ENCODE measurements around the gene SYNJ2.

The SYNJ2 gene

DNA sequence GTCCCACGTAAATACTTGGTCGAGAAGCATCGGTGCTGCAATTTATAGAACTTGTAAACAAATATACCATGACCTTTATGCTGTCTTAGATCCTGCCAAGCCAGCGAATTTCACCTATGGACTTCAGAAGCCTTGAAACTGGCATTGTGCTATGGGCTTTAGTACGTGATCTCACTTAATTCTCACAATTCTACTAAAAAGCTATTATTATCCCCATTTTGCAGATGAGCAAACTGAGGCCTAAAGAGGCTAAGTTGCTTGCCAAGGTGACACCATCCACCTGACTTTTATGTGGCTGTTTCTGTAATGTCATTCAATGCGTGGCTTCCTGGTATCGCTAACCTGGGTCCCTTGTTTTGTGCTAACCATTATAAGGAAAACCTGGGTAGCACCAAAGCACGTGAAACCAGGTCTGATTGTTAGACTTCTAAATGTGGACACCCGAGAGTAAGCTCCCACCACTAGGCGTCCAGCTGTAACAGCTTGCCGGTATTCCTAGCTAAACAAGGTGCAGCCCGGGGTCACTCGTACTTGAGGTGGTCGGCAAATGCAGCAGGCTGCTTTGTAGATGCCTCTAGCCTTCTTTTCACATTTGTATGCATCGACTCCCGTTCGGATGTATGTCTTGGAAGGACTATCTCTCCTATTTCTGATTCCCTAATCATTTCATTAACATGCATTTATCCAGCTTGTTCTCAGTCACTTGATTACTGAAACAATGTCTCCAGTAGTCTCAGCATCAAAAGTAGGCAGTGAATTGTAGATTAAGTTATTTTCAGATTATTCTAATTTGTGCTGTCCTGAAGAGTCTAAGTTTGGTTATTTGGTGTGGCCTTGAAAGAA, 1.1 kb downstream of the SYNJ2 start:
- no peak for DNase-seq

- DNase-seq = no peak
These were observed 1.9 kb downstream of the SYNJ2 start for GRCh38 chr6:157983406-157984119.

DNA sequence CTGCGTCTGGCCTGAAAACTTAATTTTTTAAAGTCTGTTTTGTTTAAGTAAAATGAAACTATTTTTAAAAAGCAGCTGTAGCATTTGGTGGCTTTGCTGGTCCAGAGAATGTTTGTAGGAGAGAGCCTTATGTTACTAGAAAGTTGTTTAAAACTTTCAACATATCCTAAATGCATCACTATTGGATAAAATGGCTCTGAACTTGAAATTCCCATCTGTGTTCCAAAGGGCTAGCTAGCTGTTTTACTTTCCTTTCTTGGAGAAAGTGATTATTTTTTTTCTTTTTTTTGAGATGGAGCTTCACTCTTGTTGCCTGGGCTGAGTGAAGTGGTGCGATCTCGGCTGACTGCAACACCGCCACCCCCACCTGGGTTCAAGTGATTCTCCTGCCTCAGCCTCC, 2.5 kb downstream of the SYNJ2 start:
- no peak for DNase-seq

DNA sequence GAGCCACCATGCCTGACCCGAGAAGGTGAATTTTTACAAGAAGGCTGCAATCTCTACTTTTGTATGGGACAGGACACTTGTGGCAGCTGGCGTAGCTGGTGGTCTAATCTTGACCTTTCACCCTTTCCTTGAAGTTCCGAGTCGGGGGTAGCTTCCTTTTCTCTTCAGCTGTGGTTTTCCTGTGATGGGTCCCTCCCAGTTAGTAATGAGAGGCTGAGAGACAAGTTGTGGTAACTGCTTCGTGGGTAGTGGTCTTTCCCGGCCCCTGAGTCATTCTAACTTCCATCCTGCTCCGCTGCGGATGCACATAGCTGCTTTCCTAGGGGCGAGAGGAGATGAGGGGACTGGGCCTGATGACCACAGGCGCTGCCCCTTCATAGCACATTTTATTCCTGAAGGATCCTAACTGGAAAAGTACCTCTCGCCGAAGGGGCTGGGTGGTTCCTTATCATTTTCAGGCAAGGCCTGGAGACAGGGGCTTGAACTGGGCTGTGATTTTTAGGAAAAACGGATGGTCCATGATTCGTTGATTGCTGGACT, 3.1 kb downstream of the SYNJ2 start:
- DNase-seq = no peak

DNA sequence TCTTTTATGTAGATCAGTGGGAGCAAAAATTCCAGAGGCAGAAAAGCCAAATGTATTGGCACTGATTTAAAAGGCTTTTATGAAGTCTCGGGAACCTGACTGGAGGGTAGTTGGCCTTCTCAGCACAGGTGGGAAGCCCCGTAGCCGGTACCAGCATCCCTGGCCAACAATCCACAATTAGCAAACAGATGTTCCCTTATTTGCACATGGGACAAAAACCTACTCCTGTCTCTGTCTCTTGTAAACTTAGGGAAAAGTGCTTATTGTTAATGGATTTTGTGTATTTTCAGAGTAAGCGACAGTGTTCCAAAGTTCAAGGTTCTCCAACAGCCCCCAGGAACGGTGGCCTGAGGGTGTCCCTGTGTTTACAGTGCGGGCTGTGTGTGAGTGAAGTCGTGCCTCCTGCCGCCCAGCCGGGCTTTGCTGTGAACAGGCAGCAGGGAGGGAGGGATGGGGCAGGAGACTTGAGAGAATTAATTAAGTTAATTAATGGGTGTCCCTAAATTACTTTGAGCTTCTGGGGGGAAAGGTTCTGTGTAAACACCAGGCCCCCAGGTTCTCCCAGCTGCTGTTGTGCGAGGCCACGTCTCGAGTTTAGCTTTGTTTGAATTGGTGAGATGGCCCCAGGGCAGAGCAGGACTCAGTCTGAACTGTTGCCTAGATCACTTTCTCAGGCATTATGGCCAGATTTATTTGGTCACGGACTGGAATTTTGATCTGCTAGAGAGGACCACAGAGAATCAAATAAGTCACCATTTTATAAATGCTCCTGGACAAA, 3.9 kb downstream of the SYNJ2 start:
- DNase-seq = no peak

- no peak for DNase-seq
These were observed 6.4 kb downstream of the SYNJ2 start for GRCh38 chr6:157987788-157988699.

DNA sequence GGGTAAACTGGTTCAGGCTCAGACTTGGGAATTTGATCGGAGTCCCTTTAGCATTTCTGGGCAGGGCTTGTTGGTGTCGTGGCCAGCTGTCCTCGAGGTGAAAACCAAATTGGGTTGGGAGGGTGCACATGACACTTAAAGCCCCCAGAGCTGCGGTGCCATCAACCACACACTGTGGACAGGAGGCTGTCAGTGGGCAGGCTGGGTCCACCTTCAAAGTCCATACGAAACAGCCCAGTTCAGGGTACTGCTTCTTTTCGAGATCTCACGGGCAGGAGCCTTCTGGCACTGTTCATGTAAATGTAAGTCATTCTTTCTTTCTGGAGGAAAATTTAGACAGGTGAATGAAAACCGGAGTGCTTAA, 7.0 kb downstream of the SYNJ2 start:
- no peak for DNase-seq

DNA sequence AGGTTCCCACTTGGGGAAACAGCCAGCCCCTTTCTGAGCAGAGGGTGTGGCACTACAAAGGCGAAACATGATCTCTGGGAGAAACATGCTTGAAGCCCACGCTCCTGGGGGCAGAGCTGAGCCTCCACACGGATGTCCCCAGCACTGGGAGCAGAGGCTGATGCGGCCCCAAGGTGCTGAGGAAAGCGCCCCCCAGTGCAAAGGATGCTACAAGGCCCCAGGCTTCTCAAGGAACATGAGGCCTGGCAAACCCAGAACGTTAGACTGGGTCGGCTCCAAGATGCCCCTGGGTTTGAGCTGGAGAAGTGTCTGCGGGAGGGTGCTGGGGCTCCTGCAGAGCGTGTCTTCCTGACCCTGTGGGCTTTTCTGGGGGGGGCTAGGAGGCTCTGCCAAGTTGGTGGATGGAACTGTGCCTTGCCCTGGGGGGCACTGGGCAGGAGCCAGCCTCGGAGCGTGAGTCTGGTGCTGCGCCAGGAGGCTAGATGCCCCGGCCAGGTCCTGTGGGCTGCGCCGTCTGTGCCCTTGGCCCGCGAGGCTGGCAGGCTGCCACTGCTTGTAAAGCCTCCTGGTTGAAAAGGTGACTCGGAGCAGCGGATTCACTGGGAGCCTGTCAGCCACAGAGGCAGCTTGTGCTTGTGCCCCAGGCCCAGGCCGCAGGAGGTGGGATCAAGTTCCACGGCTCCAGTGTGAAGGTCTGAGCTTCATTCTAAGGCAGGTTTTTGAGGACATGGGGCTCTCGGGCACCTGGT, 8.1 kb downstream of the SYNJ2 start:
- DNase-seq = peak; percentile 51

- peak; percentile 50 for DNase-seq
These were observed 8.8 kb downstream of the SYNJ2 start for GRCh38 chr6:157990321-157991066.

DNA sequence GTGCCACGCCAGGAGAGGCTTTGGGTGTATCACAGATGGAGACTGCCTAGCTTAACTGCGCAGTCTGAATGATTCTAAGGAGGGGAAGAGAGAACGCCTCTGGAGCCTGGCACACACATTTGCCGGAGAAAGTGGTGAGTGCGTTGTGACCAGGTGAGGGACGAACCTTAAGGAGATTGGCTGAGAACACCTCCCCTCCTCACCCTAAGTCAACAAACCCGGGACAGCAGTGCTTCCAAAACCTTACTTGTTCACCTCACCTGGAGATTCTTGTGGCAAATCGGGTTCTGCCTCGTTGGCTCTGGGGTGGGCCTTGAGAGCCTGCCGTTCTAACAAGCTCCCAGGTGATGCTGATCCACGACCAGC, 9.4 kb downstream of the SYNJ2 start:
- no peak for DNase-seq

DNA sequence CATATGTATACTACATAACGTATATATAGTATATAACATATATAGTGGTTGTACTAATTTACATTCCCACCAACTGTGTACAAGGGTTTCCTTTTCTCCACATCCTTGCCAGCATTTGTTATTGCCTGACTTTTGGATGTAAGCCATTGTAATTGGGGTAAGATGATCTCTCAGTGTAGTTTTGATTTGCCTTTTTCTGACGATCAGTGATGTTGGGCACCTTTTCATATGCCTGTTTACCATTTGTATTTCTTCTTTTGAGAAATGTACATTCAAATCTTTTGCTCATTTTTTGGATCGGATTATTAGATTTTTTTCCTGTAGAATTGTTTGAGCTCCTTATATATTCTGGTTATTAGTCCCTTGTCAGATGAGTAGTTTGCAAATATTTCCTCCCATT, 11.4 kb downstream of the SYNJ2 start:
- no peak for DNase-seq

DNA sequence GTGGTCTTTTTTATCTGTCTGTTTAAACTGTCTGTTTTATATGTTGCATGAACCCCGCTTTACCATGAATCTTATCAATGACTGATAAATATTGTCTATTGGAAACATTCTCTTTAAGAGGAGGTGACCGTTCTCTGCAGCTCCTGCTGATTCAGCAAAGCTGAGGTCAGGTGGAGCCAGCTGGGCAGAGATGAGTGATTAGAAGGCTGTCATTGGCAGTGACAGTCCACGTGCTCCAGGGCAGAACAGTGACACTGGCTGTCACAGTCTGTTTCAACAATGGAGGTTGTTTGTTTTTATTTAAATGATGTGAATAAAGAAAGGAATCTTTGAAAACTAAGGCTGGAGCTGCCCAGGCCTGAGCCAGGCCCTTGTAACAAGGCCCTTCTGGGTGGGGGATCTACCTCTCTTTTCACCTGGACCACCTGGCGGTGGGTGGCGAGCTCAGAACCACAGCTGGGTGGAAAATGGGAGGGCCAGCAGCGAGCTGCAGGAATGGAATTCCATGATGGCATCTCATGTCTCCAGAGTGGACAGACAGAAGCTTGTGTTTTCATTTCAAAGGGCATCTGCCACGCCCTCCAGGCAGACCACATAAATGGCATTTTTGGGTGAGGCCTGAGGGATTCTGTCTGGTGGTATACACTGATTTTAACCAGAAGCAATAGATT, 12.6 kb downstream of the SYNJ2 start:
- DNase-seq = no peak

DNA sequence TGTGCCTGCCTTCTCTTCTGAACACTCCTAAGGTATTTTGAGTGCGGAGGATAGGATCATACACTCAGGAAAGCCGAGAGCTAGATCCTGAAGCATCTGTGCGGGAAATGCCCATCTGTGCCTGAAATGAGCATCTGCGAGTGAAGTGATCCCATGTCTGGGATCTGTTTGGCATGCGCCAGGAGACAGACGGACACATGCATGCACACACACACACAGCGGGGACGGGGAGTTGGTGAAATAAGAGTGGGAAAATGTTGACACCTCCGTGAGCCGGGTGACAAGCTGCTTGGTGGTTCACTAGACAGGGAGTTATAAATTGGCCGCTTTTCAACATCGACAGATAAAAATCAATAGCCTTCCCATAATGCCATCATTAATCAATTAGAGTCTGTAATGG, 13.8 kb downstream of the SYNJ2 start:
- DNase-seq = no peak

DNA sequence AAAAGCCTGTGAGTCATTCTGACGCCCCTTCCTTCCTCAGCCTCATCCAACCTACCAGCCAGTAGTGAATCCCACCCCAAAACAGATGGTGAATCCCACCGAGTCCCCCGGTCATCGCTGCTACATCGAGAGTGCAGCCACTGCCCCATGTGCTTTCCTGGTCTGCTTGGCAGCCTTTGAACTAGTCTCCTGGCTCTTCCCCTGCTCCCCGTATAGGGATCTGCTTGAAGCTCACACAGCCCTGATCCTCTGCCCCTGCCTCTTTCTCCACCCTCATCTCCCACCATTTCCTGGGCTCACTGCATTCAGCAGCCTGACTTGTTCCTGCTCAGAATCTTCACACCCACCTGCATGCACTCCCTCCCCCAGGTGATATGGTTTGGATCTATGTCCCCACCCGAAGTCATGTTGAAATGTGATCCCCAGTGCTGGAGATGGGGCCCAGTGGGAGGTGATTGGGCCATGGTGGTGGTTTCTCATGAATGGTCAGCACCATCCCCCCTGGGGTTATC, 14.6 kb downstream of the SYNJ2 start:
- no peak for DNase-seq

DNA sequence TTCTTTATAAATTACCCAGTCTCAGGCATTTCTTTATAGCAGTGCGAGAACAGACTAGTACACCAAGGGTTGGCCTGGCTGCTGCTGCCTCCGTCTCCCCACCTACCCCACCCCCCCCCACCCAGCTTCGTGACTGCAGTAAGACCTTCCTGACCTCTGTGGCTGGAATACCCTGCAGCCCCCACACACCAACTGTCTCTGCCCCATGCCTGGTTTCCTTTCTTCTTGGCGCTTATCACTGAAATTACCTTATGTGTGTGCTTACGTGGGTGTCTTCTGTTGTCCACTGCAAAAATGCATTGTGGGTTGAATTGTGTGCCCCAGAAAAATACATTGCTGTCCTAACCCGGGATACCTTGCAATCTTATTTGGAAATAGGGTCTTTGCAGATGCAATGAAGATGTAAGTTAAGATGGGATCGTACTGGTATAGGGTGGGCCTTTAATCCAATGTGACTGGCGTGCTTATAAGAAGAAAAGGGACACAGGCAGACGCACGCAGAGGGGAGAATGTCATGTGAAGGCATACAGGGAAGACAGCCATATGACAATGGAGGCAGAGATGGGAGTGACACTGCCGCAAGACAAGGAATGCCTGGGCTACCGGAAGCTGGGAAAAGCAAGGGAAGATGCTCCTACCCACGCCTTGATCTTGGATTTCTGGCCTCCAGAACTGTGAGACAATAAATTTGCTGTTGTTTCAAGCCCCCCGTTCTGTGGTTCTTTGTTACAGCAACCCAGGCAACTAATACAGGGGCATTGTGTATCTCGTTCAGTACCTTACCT, 15.4 kb downstream of the SYNJ2 start:
- no peak for DNase-seq

DNA sequence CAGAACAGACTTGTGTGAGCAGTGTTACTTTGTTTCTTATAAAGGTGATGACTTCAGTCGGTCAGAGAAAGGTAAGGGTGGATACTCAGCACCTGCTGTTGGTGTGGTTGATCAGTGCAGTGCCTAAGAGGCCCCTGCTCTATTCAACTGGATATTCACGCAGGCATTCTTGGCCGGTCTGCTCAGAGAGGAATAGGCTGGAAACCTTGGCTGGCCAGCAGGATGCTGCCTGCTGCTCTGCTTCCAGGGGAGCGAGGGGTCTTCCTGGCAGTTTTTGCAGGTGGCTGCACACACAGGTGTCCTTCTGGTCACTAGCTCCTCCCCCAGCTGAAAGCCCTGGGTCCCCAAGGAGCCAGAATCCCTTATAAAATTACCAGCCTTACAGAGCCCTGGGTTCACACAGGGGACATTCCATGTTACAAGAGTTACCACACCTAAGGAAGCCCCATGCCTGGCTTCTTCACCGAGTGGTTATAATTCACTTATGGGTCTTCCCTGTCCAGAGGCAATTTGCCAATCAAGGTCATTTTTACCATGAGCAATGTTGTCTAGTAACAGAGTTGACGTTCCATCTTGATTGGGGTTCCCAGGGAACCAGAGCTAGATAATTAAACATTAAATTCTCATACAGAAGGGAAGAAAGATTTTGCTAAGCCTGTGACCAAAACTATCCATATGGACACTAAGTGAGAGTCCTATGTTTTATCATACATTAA, 16.4 kb downstream of the SYNJ2 start:
- no peak for DNase-seq

DNA sequence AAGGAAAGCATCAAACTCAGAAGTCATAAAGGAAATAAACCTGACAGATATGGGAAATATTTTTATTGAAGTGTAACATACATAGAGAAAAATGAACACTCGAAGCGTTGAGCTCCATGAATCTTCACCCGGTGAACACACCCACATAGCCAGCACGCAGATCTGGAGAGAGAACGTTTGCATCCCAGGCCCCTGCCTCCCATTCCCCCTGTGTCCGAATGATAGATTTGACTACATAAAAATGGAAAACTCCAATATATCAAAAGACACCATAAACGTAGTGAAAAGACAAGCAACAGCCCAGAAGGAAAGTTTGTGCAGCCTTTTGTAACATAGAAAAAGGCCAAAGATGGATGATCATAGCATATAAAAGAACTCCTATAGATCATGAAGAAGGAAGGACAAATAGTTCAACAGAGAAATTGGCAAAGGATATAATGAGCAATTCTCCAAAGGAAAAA, 17.1 kb downstream of the SYNJ2 start:
- no peak for DNase-seq

Measured in activated CD4-positive, alpha-beta T cell treated with anti-CD3 and anti-CD28 coated beads for 48 hours (primary cell).